SH-SY5Y (cell line): ENCODE data around the gene AANAT.

Experiments used
- GATA2 ChIP-seq: IDR thresholded peaks from 2 replicates; pipeline ENCODE4 v1.6.1; 2011; ENCODE audit warnings: mild to moderate bottlenecking, low read depth, low read length
- GATA3 ChIP-seq: IDR thresholded peaks from 2 replicates; pipeline ENCODE4 v1.6.1; 2011; ENCODE audit warnings: low read depth, mild to moderate bottlenecking, low read length, moderate library complexity

- TF ChIP-seq GATA2, result no peak
- TF ChIP-seq GATA3, result no peak
Observed at GRCh38 chr17:76476736-76477135, 9.3 kb downstream of the AANAT start.
